H1 (cell line): Measurements from ENCODE around the gene CYSLTR1. TPM values are rescaled to one million over a fixed set of nuclear protein-coding genes. Genes with fewer than 3 reads are reported as not detected.

ENCODE experiments used
- CTCF ChIA-PET: fragments of 300-600 bp; sonication (Branson Sonifier 250); formaldehyde crosslinking; loops from one replicate; lab custom pipeline; 2021; ENCODE audit not compliant: partially characterized antibody; lab: Charles Lee
- POLR2A ChIA-PET: fragments of 300-600 bp; sonication (Branson Sonifier 250); formaldehyde crosslinking; loops from one replicate; lab custom pipeline; 2021; ENCODE audit warnings: inconsistent platforms; ENCODE audit not compliant: partially characterized antibody; lab: Charles Lee
- DNase-seq, 2 experiments: peaks; one replicate each; pipeline versions ENCODE4 v3.0.0 to v3.0.0-alpha.2; 2010 to 2022; ENCODE audit warnings: low spot score in 2 of 2, low read depth in 1 of 2, mixed read lengths in 1 of 2
- FAIRE-seq: peaks from 2 replicates; lab custom pipeline; 2011; peaks lifted over from hg19 to GRCh38; lab: Jason Lieb, UNC
- H2AFZ ChIP-seq: 2 replicates; pipeline ENCODE4 v1.8.1; 2012; ENCODE audit warnings: low read length, inconsistent platforms
- H2AK5ac ChIP-seq: 2 replicates; pipeline ENCODE4 v1.6.1; 2013; ENCODE audit warnings: low read depth, low read length
- H2BK120ac ChIP-seq: replicated peaks from 2 replicates; pipeline ENCODE3; 2013; ENCODE audit warnings: low read depth, low read length, inconsistent platforms
- H2BK12ac ChIP-seq: 2 replicates; pipeline ENCODE4 v1.6.1; 2013; ENCODE audit warnings: low read depth, low read length
- H2BK15ac ChIP-seq: 2 replicates; pipeline ENCODE4 v1.6.1; 2013; ENCODE audit warnings: low read length
- H2BK20ac ChIP-seq: 2 replicates; pipeline ENCODE4 v1.6.1; 2013; ENCODE audit warnings: low read length
- H2BK5ac ChIP-seq: 2 replicates; pipeline ENCODE4 v1.6.1; 2013; ENCODE audit warnings: low read depth, low read length
- H3K14ac ChIP-seq: 2 replicates; pipeline ENCODE4 v1.6.1; 2013; ENCODE audit warnings: inconsistent platforms; ENCODE audit not compliant: insufficient read length
- H3K18ac ChIP-seq: 2 replicates; pipeline ENCODE4 v1.6.1; 2013; ENCODE audit warnings: low read length; ENCODE audit errors: extremely low read depth
- H3K23ac ChIP-seq: 2 replicates; pipeline ENCODE4 v1.6.1; 2013; ENCODE audit warnings: inconsistent platforms; ENCODE audit not compliant: insufficient read length
- H3K23me2 ChIP-seq: 2 replicates; pipeline ENCODE4 v1.6.1; 2013; ENCODE audit warnings: low read depth, low read length
- H3K27ac ChIP-seq: 2 replicates; pipeline ENCODE4 v1.6.1; 2011; ENCODE audit warnings: low read depth, low read length, inconsistent platforms
- H3K27me3 ChIP-seq, 4 experiments: replicated peaks in 1 of 4; 1 replicate in 1 of 4; 2 replicates in 3 of 4; pipeline versions ENCODE4 v1.6.1 to v1.8.1; 2011 to 2013; ENCODE audit warnings: low read length in 3 of 4, mild to moderate bottlenecking in 3 of 4, inconsistent platforms in 2 of 4, mixed read lengths in 2 of 4, moderate library complexity in 1 of 4; ENCODE audit not compliant: control insufficient read depth in 3 of 4, insufficient read depth in 3 of 4; ENCODE audit errors: extremely low read depth in 1 of 4
- H3K36me3 ChIP-seq, 4 experiments: 2 replicates each; pipeline versions ENCODE4 v1.6.1 to v1.8.1; 2011 to 2013; ENCODE audit warnings: mild to moderate bottlenecking in 4 of 4, low read length in 3 of 4, moderate library complexity in 2 of 4, control low read depth in 1 of 4, inconsistent platforms in 1 of 4; ENCODE audit not compliant: insufficient read depth in 4 of 4, control insufficient read depth in 2 of 4
- H3K4ac ChIP-seq: replicated peaks from 2 replicates; pipeline ENCODE3; 2013; ENCODE audit warnings: low read length, low read depth, mixed read lengths, inconsistent platforms; ENCODE audit not compliant: insufficient read length
- H3K4me1 ChIP-seq, 4 experiments: replicated peaks in 1 of 4; 1 replicate in 1 of 4; 2 replicates in 3 of 4; pipeline versions ENCODE4 v1.6.1 to v1.8.1; 2011 to 2013; ENCODE audit warnings: low read length in 3 of 4, inconsistent platforms in 2 of 4, mixed read lengths in 1 of 4; ENCODE audit not compliant: insufficient read depth in 4 of 4, control insufficient read depth in 3 of 4
- H3K4me2 ChIP-seq, 2 experiments: 2 replicates each; pipeline versions ENCODE4 v1.6.1 to v1.8.1; 2011 to 2013; ENCODE audit warnings: low read depth in 2 of 2, low read length in 2 of 2, control low read depth in 1 of 2, inconsistent platforms in 1 of 2, mild to moderate bottlenecking in 1 of 2; ENCODE audit not compliant: insufficient read depth in 1 of 2
- H3K4me3 ChIP-seq, 4 experiments: fragments of 200-600, 300-600 bp in 1 of 4; sonication (generic), shearing (Covaris generic), sonication (Bioruptor Twin) in 1 of 4; 2 replicates each; pipeline versions ENCODE4 v1.5.1 to v1.8.1; 2011 to 2016; ENCODE audit warnings: low read length in 4 of 4, low read depth in 3 of 4, control low read depth in 2 of 4, inconsistent platforms in 2 of 4, mild to moderate bottlenecking in 2 of 4, mixed read lengths in 1 of 4, moderate library complexity in 1 of 4; ENCODE audit not compliant: insufficient read depth in 2 of 4; ENCODE audit errors: extremely low read depth in 1 of 4
- H3K56ac ChIP-seq: replicated peaks from 2 replicates; pipeline ENCODE3; 2013; ENCODE audit warnings: low read depth, mild to moderate bottlenecking, mixed read lengths, low read length, inconsistent platforms; ENCODE audit not compliant: insufficient read length
- H3K79me1 ChIP-seq: 2 replicates; pipeline ENCODE4 v1.6.1; 2013; ENCODE audit warnings: low read depth, low read length, control low read depth
- H3K79me2 ChIP-seq, 2 experiments: 2 replicates each; pipeline versions ENCODE4 v1.6.1 to v1.8.1; 2012 to 2013; ENCODE audit warnings: low read length in 2 of 2, mild to moderate bottlenecking in 2 of 2, inconsistent platforms in 1 of 2; ENCODE audit not compliant: insufficient read depth in 2 of 2, control insufficient read depth in 1 of 2
- H3K9ac ChIP-seq, 4 experiments: replicated peaks in 1 of 4; 1 replicate in 1 of 4; 2 replicates in 3 of 4; pipeline versions ENCODE4 v1.6.1 to v1.8.1; 2011 to 2013; ENCODE audit warnings: low read depth in 3 of 4, low read length in 3 of 4, control low read depth in 2 of 4, mild to moderate bottlenecking in 2 of 4, moderate library complexity in 2 of 4, inconsistent platforms in 1 of 4; ENCODE audit errors: extremely low read depth in 1 of 4
- H3K9me3 ChIP-seq, 2 experiments: 2 replicates each; pipeline versions ENCODE4 v1.6.1 to v1.8.1; 2012 to 2013; ENCODE audit warnings: mild to moderate bottlenecking in 2 of 2, moderate library complexity in 2 of 2, control low read depth in 1 of 2, inconsistent platforms in 1 of 2, low read depth in 1 of 2, low read length in 1 of 2, mixed read lengths in 1 of 2; ENCODE audit not compliant: insufficient read depth in 2 of 2
- H4K20me1 ChIP-seq, 2 experiments: replicated peaks in 1 of 2; 2 replicates each; pipeline versions ENCODE3 to v1.8.1; 2011 to 2013; ENCODE audit warnings: inconsistent platforms in 2 of 2, low read length in 2 of 2, mild to moderate bottlenecking in 1 of 2; ENCODE audit not compliant: insufficient read depth in 2 of 2, control insufficient read depth in 1 of 2
- H4K5ac ChIP-seq: 2 replicates; pipeline ENCODE4 v1.6.1; 2013; ENCODE audit warnings: low read length, low read depth, mixed read lengths, inconsistent platforms; ENCODE audit not compliant: insufficient read length
- H4K8ac ChIP-seq: 2 replicates; pipeline ENCODE4 v1.8.0; 2013; ENCODE audit warnings: mild to moderate bottlenecking, moderate library complexity, low read length, inconsistent platforms; ENCODE audit not compliant: insufficient read depth; ENCODE audit errors: extremely low read depth
- H4K91ac ChIP-seq: replicated peaks from 2 replicates; pipeline ENCODE3; 2013; ENCODE audit warnings: low read length, mixed read lengths, inconsistent platforms; ENCODE audit not compliant: insufficient read length
- BCL11A ChIP-seq, 2 experiments: IDR thresholded peaks; one replicate each; pipeline ENCODE4 v1.6.1; 2011; ENCODE audit warnings: low read depth in 2 of 2, low read length in 2 of 2, mild to moderate bottlenecking in 2 of 2
- GTF2F1 ChIP-seq: IDR thresholded peaks from 2 replicates; pipeline ENCODE4 v1.6.1; 2012; ENCODE audit warnings: low read depth, low read length, improper control_type of control experiment, borderline replicate concordance
- RNF2 ChIP-seq: fragments of 200-900, 300-1000 bp; sonication (generic); IDR thresholded peaks from 2 replicates; pipeline ENCODE4 v1.7.1; 2016; ENCODE audit warnings: borderline replicate concordance, low read depth, mild to moderate bottlenecking, antibody characterized with exemption, low read length; ENCODE audit not compliant: poor library complexity, severe bottlenecking; ENCODE audit errors: missing control alignments
- SP2 ChIP-seq: IDR thresholded peaks from 2 replicates; pipeline ENCODE4 v1.6.1; 2012; ENCODE audit warnings: mild to moderate bottlenecking, low read length, inconsistent platforms
- TAF1 ChIP-seq: IDR thresholded peaks from 2 replicates; pipeline ENCODE4 v1.6.1; 2011; ENCODE audit warnings: mild to moderate bottlenecking, low read depth, low read length
- WGBS, 2 experiments: shearing (Covaris generic) in 1 of 2; methylation state at CpG; one replicate each; pipeline versions ENCODE4 v1.1.6 to v1.1.7; 2013 to 2015; ENCODE audit warnings: low lambda C conversion rate in 2 of 2, mixed read lengths in 2 of 2, inconsistent platforms in 1 of 2, low coverage in 1 of 2, missing lambda C conversion rate in 1 of 2; ENCODE audit not compliant: insufficient replicate concordance in 2 of 2, insufficient coverage in 1 of 2, insufficient read length in 1 of 2; ENCODE audit errors: extremely low coverage in 1 of 2, missing lambda C conversion rate in 1 of 2; 5-methylcytosine and 5-hydroxymethylcytosine counted together
- polyA plus RNA-seq, 7 experiments: library from polyadenylated mRNA; depleted of rRNA in 3 of 7; stranded (reverse) in 5 of 7; unstranded in 2 of 7; fragments of >200 nt in 5 of 7; fragments of 200-250 nt in 2 of 7; gene quantifications; 1 replicate in 5 of 7; 2 replicates in 1 of 7; 4 replicates in 1 of 7; pipeline versions ENCODE4 v1.2.1 to v1.2.3, GENCODE V29; 2011 to 2013; ENCODE audit warnings: missing spikeins in 2 of 7, mixed read lengths in 2 of 7
- total RNA-seq: library from RNA; stranded (reverse); fragmentation: NEBNext Ultra II Directional; extraction: Animal tissue kit (Norgen Biotek cat#: 25700); gene quantifications from 2 replicates; pipeline ENCODE4 v1.2.1, GENCODE V29; 2021
- TF ChIP-seq, protein P1 (sequence below): IDR thresholded peaks from 2 replicates; pipeline ENCODE4 v1.6.1; 2011; ENCODE audit warnings: low read length, improper control_type of control experiment
- TF ChIP-seq, protein P2 (sequence below): IDR thresholded peaks from 2 replicates; pipeline ENCODE4 v1.6.1; 2012; ENCODE audit warnings: low read length, inconsistent platforms

Gene CYSLTR1
- total and polyA plus RNA-seq, 2 of the 8 experiments (the other 6 are each of a cell fraction or from before 2014, with no cell fraction given) = 0.09 TPM

DNA sequence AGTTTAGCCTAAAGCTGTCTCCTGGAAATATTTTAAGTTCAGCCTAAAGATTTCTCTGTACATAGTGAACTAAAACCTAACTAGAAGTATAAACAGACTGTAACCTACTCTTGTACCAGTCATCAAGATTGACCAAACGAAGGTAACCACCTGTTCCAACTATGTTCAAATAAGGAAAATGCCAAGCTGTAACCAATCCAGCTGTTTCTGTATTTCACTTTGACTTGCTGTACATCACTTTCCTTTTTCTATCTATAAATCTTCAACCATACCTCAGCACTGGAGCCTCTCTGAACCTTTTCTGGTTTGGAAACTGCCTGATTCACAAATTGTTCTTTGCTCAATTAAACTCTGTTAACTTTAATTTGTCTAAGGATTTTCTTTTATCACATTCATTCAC is 3.1 kb upstream of the CYSLTR1 start:
- POLR2A ChIA-PET = interaction anchor here (0.7 kb wide), 1 partner anchor 12 kb away, joined by 3 read pairs; no protein-coding TSS in a partner anchor
- TF ChIP-seq RNF2 (no peak), GTF2F1 (no peak), TAF1 (no peak), SP2 (no peak), BCL11A (IDR thresholded peaks at IDR 0.05; ENCODE audit: low read depth in 2 of 2, low read length in 2 of 2) (no peak)
- TF ChIP-seq, protein P1, sequence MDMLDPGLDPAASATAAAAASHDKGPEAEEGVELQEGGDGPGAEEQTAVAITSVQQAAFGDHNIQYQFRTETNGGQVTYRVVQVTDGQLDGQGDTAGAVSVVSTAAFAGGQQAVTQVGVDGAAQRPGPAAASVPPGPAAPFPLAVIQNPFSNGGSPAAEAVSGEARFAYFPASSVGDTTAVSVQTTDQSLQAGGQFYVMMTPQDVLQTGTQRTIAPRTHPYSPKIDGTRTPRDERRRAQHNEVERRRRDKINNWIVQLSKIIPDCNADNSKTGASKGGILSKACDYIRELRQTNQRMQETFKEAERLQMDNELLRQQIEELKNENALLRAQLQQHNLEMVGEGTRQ = no peak
- TF ChIP-seq, protein P2, sequence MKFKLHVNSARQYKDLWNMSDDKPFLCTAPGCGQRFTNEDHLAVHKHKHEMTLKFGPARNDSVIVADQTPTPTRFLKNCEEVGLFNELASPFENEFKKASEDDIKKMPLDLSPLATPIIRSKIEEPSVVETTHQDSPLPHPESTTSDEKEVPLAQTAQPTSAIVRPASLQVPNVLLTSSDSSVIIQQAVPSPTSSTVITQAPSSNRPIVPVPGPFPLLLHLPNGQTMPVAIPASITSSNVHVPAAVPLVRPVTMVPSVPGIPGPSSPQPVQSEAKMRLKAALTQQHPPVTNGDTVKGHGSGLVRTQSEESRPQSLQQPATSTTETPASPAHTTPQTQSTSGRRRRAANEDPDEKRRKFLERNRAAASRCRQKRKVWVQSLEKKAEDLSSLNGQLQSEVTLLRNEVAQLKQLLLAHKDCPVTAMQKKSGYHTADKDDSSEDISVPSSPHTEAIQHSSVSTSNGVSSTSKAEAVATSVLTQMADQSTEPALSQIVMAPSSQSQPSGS = no peak

More for the DNA sequence above, 3.1 kb upstream of the CYSLTR1 start:
- no peak overlapping the region for H2AFZ ChIP-seq
- DNase-seq (no peak), FAIRE-seq (no peak)
- no peak overlapping the region for H3K4me3 ChIP-seq
- H3K14ac ChIP-seq = no peak overlapping the region
- H3K79me1 ChIP-seq = no peaks in the 10 kb centered on the region
- H3K56ac ChIP-seq = no peak overlapping the region
- no peak overlapping the region for H4K8ac ChIP-seq
- no peak overlapping the region for H3K9ac ChIP-seq
- H2BK5ac ChIP-seq = no peak overlapping the region
- H4K5ac ChIP-seq = no peak overlapping the region
- H3K23ac ChIP-seq = no peak overlapping the region
- H3K18ac ChIP-seq = no peak overlapping the region
- H3K36me3 ChIP-seq = no peaks in the 10 kb centered on the region
- CTCF ChIA-PET = no interaction called here
- WGBS, 2 experiments = 100% methylated on average over 1 of the region's 1 CpG; no CpG with 5 or more reads in 1 of the 2 experiments
- no peak overlapping the region for H2BK15ac ChIP-seq
- H2BK20ac ChIP-seq = no peak overlapping the region
- H2BK12ac ChIP-seq = no peak overlapping the region
- H3K27ac ChIP-seq = no peak overlapping the region
- no peak overlapping the region for H4K91ac ChIP-seq
- no peak overlapping the region for H2BK120ac ChIP-seq
- H2AK5ac ChIP-seq = no peak overlapping the region
- H3K23me2 ChIP-seq = no peaks in the 10 kb centered on the region
- no peaks in the 10 kb centered on the region for H3K9me3 ChIP-seq
- H3K4ac ChIP-seq = no peak overlapping the region
- no peaks in the 10 kb centered on the region for H4K20me1 ChIP-seq
- no peaks in the 10 kb centered on the region for H3K79me2 ChIP-seq
- H3K4me1 ChIP-seq = peaks cover 0 to 5% (median 1%) of the 10 kb centered on the region in 4 experiments; a peak in 2 of 7 replicates
- H3K4me2 ChIP-seq = no peak overlapping the region
- no peaks in the 10 kb centered on the region for H3K27me3 ChIP-seq
